GM18909 (cell line): ENCODE data around the gene IGSF9.

ENCODE experiments used
- ATAC-seq: cut with Tn5 transposase; IDR thresholded peaks from one replicate; pipeline ENCODE4 v1.9.1; 2021; ENCODE audit warnings: mild to moderate bottlenecking; ENCODE audit not compliant: unreplicated experiment, poor library complexity

The IGSF9 gene

GRCh38 chr1:159935719-159936272 lies 9.6 kb downstream of the IGSF9 start:
- no peak for ATAC-seq

GRCh38 chr1:159935305-159935704 lies 10.1 kb downstream of the IGSF9 start:
- no peak for ATAC-seq

GRCh38 chr1:159934136-159935039 lies 11.0 kb downstream of the IGSF9 start:
- no peak for ATAC-seq

GRCh38 chr1:159933347-159933746 lies 12.1 kb downstream of the IGSF9 start:
- no peak for ATAC-seq

GRCh38 chr1:159932296-159933285 lies 12.8 kb downstream of the IGSF9 start:
- ATAC-seq: no peak

GRCh38 chr1:159931795-159932173 lies 13.6 kb downstream of the IGSF9 start:
- no peak for ATAC-seq

- no peak for ATAC-seq
These were observed 14.2 kb downstream of the IGSF9 start for GRCh38 chr1:159931101-159931794.

- no peak for ATAC-seq
These were observed 14.8 kb downstream of the IGSF9 start for GRCh38 chr1:159930634-159931033.

GRCh38 chr1:159930216-159930615 lies 15.2 kb downstream of the IGSF9 start:
- no peak for ATAC-seq

- no peak for ATAC-seq
These were observed 16.0 kb downstream of the IGSF9 start for GRCh38 chr1:159929155-159930051.

- no peak for ATAC-seq
These were observed 16.8 kb downstream of the IGSF9 start for GRCh38 chr1:159928491-159929050.

- no peak for ATAC-seq
These were observed 17.5 kb downstream of the IGSF9 start for GRCh38 chr1:159927849-159928431.

GRCh38 chr1:159927211-159927848 lies 18.1 kb downstream of the IGSF9 start:
- ATAC-seq: no peak

- peak; percentile 7 for ATAC-seq
These were observed 19.7 kb downstream of the IGSF9 start for GRCh38 chr1:159925719-159926078.

GRCh38 chr1:159924791-159925718 lies 20.4 kb downstream of the IGSF9 start, which contains the start of gene TAGLN2:
Gene TAGLN2, minus strand, starts transcription at chr1:159925507. Its CDS starts 4,998 bp downstream, at chr1:159920509.
- ATAC-seq: peak; percentile 71

GRCh38 chr1:159924025-159924790 lies 21.2 kb downstream of the IGSF9 start:
- no peak for ATAC-seq
